A549 treated with Mapracorat at 1 μM for 4 hours (cell line): ENCODE data around the gene MYO10. TPM values are rescaled to one million over a fixed set of nuclear protein-coding genes. Genes with fewer than 3 reads are reported as not detected.

Experiments used
- total RNA-seq: library from RNA; stranded (reverse); fragments of 200-300 nt; extraction: Qiagen RNA extraction; gene quantifications from 5 replicates; pipeline ENCODE4 v1.2.3, GENCODE V29; 2022

Gene MYO10
- 36.8 to 42.5 TPM (median 37.3 TPM) in 5 replicates for total RNA-seq

GRCh38 chr5:16936150-16936988 lies at the start of gene MYO10:
TSS of gene MYO10 (minus strand) at chr5:16936288. CDS start at chr5:16935808, 480 bp downstream.

GRCh38 chr5:16616536-16617273 lies 319.4 kb downstream of the MYO10 start, which contains the start of gene RETREG1:
TSS of gene RETREG1 (minus strand) at chr5:16616997. CDS start at chr5:16616971, 26 bp downstream.

